CD14-positive monocyte (primary cell): Measurements from ENCODE around the gene IL1RL2. TPM values are rescaled to one million over a fixed set of nuclear protein-coding genes. Genes with fewer than 3 reads are reported as not detected.
A peak's percentile ranks its signal among the peaks of the same experiment; 100 is the strongest.

Source experiments
- DNase-seq, 3 donors: peaks; one replicate each; pipeline ENCODE4 v3.0.0-alpha.2; 2011 to 2022
- H2AFZ ChIP-seq: 2 replicates; pipeline ENCODE4 v1.6.0; 2012; ENCODE audit warnings: mild to moderate bottlenecking, low read depth, low read length, inconsistent platforms; ENCODE audit not compliant: insufficient read depth, poor library complexity, severe bottlenecking
- H3K27ac ChIP-seq, 2 donors: 1 replicate in 1 of 2; 2 replicates in 1 of 2; pipeline ENCODE4 v1.5.1; 2012 to 2013; ENCODE audit warnings: low read length in 2 of 2, control low read depth in 1 of 2, inconsistent platforms in 1 of 2, low read depth in 1 of 2, mild to moderate bottlenecking in 1 of 2
- H3K27me3 ChIP-seq, 2 donors: one replicate each; pipeline versions ENCODE4 v1.6.0 to v1.6.1; 2011 to 2013; ENCODE audit warnings: low read length in 2 of 2; ENCODE audit not compliant: control insufficient read depth in 2 of 2, insufficient read depth in 2 of 2
- H3K36me3 ChIP-seq, 2 donors: replicated peaks in 1 of 2; 1 replicate in 1 of 2; 2 replicates in 1 of 2; pipeline versions ENCODE4 v1.5.1 to v1.6.1; 2012 to 2013; ENCODE audit warnings: low read length in 2 of 2, control low read depth in 1 of 2, inconsistent platforms in 1 of 2, mild to moderate bottlenecking in 1 of 2; ENCODE audit not compliant: insufficient read depth in 2 of 2, control insufficient read depth in 1 of 2
- H3K4me1 ChIP-seq, 2 donors: 1 replicate in 1 of 2; 2 replicates in 1 of 2; pipeline versions ENCODE4 v1.5.1 to v1.6.1; 2012 to 2013; ENCODE audit warnings: low read length in 2 of 2, control low read depth in 1 of 2, inconsistent platforms in 1 of 2, mild to moderate bottlenecking in 1 of 2, moderate library complexity in 1 of 2; ENCODE audit not compliant: insufficient read depth in 2 of 2, control insufficient read depth in 1 of 2
- H3K4me2 ChIP-seq: replicated peaks from 2 replicates; pipeline ENCODE3; 2012; ENCODE audit warnings: low read length, moderate library complexity, mild to moderate bottlenecking; ENCODE audit not compliant: poor library complexity, severe bottlenecking; ENCODE audit errors: extremely low read depth
- H3K4me3 ChIP-seq, 3 experiments: fragments of 200-600 bp in 1 of 3; sonication (generic) in 1 of 3; replicated peaks in 1 of 3; 1 replicate in 2 of 3; 2 replicates in 1 of 3; pipeline ENCODE4 v1.5.1; 2011 to 2013; ENCODE audit warnings: low read length in 3 of 3, mild to moderate bottlenecking in 3 of 3, control low read depth in 2 of 3, low read depth in 2 of 3, inconsistent platforms in 1 of 3, moderate library complexity in 1 of 3
- H3K79me2 ChIP-seq: 2 replicates; pipeline ENCODE4 v1.6.0; 2012; ENCODE audit warnings: mild to moderate bottlenecking, control low read depth, inconsistent platforms, low read length, moderate library complexity; ENCODE audit not compliant: insufficient read depth
- H3K9ac ChIP-seq: 2 replicates; pipeline ENCODE4 v1.6.0; 2017; ENCODE audit warnings: low read length, mild to moderate bottlenecking; ENCODE audit not compliant: insufficient read depth, poor library complexity, severe bottlenecking
- H3K9me3 ChIP-seq, 2 donors: replicated peaks in 1 of 2; 1 replicate in 1 of 2; 2 replicates in 1 of 2; pipeline versions ENCODE4 v1.5.1 to v1.6.1; 2012 to 2013; ENCODE audit warnings: low read length in 2 of 2, control low read depth in 1 of 2; ENCODE audit not compliant: control insufficient read depth in 1 of 2, insufficient read depth in 1 of 2
- H4K20me1 ChIP-seq: 2 replicates; pipeline ENCODE4 v1.6.0; 2012; ENCODE audit warnings: mild to moderate bottlenecking, low read length, control low read depth, moderate library complexity; ENCODE audit not compliant: insufficient read depth
- H3K27ac Mint-ChIP-seq, 7 donors: one replicate each; pipeline ENCODE4 v1.8.0; 2020; ENCODE audit warnings: mild to moderate bottlenecking in 7 of 7, mixed read lengths in 7 of 7, moderate library complexity in 6 of 7, inconsistent platforms in 2 of 7
- H3K27me3 Mint-ChIP-seq, 3 donors: one replicate each; pipeline ENCODE4 v1.8.0; 2021 to 2022; ENCODE audit warnings: low read depth in 3 of 3, mild to moderate bottlenecking in 3 of 3, mixed read lengths in 3 of 3, moderate library complexity in 3 of 3, inconsistent platforms in 1 of 3
- H3K36me3 Mint-ChIP-seq, 2 donors: one replicate each; pipeline ENCODE4 v1.8.0; 2020; ENCODE audit warnings: mixed read lengths in 2 of 2, inconsistent platforms in 1 of 2, mild to moderate bottlenecking in 1 of 2
- H3K4me1 Mint-ChIP-seq: one replicate; pipeline ENCODE4 v1.8.0; 2020; ENCODE audit warnings: mild to moderate bottlenecking, mixed read lengths
- H3K4me3 Mint-ChIP-seq, 2 donors: one replicate each; pipeline ENCODE4 v1.8.0; 2020; ENCODE audit warnings: mild to moderate bottlenecking in 2 of 2, mixed read lengths in 2 of 2, moderate library complexity in 1 of 2
- H3K9me3 Mint-ChIP-seq, 7 donors: one replicate each; pipeline ENCODE4 v1.8.0; 2020 to 2022; ENCODE audit warnings: mixed read lengths in 7 of 7, mild to moderate bottlenecking in 6 of 7, moderate library complexity in 6 of 7, inconsistent platforms in 2 of 7
- CTCF ChIP-seq: fragments of 200-600 bp; IDR thresholded peaks from one replicate; pipeline ENCODE4 v1.8.0; 2022; ENCODE audit warnings: antibody characterized with exemption, mild to moderate bottlenecking
- WGBS: methylation state at CpG from one replicate; pipeline ENCODE4 v1.1.5; 2013; ENCODE audit warnings: missing lambda C conversion rate; ENCODE audit not compliant: insufficient coverage; 5-methylcytosine and 5-hydroxymethylcytosine counted together
- intact Hi-C, 2 donors: fragments of 100-400 bp; cut with micrococcal nuclease; formaldehyde crosslinking; loops; one replicate each; pipeline versions ENCODE4 v1.15.0 to v1.15.1; 2023
- polyA plus RNA-seq, 3 donors: library from polyadenylated mRNA; depleted of rRNA in 1 of 3; unstranded in 2 of 3; stranded (reverse) in 1 of 3; fragments of 300-500 nt in 2 of 3; fragments of >200 nt in 1 of 3; fragmentation: Illumina TruSeq in 2 of 3; gene quantifications; 1 replicate in 2 of 3; 2 replicates in 1 of 3; pipeline ENCODE4 v1.2.3, GENCODE V29; 2012 to 2021

The IL1RL2 gene
- polyA plus RNA-seq, 3 donors: 0.07 to 1.5 TPM; not detected in 1

DNA sequence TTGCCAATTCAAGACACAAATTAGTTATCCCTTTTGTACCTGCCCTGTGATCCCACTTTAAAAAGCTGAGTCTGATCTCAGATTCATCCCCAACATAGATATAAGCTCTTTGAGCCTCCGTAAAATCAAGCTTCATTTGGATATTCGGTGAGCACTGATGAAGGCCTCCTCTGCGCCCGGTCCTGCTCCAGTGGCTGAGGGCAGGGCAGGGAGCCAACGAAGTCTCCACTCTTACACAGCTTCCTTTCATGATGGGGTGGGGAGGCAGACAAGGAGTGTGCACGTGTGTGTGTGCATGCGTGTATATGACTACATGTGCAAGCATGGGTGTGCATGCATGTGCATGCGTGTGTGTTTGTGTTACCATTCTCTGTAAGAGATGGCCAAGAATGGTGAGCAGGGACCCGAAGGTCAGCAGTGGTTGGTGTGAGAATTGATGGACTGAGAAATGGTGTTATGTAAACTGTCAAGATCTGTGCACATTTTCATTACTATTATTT, 43.6 kb downstream of the IL1RL2 start:
- no peak overlapping the region for H3K4me3 ChIP-seq
- H3K27ac Mint-ChIP-seq: no peak overlapping the region
- peaks cover 3 to 21% of the 10 kb centered on the region in 2 donors for H3K36me3 Mint-ChIP-seq
- no peak overlapping the region for H3K27ac ChIP-seq
- WGBS: 87% methylated on average over 4 of the region's 9 CpGs
- intact Hi-C loops: no loop called here
- no peaks in the 10 kb centered on the region for H3K36me3 ChIP-seq
- H4K20me1 ChIP-seq: no peaks in the 10 kb centered on the region
- no peaks in the 10 kb centered on the region for H3K79me2 ChIP-seq
- no peak overlapping the region for H3K9ac ChIP-seq
- H3K9me3 Mint-ChIP-seq: peaks cover 0 to 6% (median 0%) of the 10 kb centered on the region in 7 donors
- no peak for TF ChIP-seq CTCF
- no peaks in the 10 kb centered on the region for H3K27me3 ChIP-seq
- peaks cover 4 to 17% (median 14%) of the 10 kb centered on the region in 3 donors for H3K27me3 Mint-ChIP-seq
- DNase-seq: no peak
- H3K4me2 ChIP-seq: no peak overlapping the region
- no peak overlapping the region for H2AFZ ChIP-seq
- H3K4me1 Mint-ChIP-seq: peaks cover 46% of the 10 kb centered on the region
- H3K9me3 ChIP-seq: no peaks in the 10 kb centered on the region
- no peak overlapping the region for H3K4me3 Mint-ChIP-seq
- H3K4me1 ChIP-seq: peaks cover 24 to 27% of the 10 kb centered on the region in 2 donors

- peaks cover 7 to 11% of the 10 kb centered on the region in 2 donors for H3K4me1 ChIP-seq
- H3K27ac ChIP-seq: no peak overlapping the region
- Mint-ChIP-seq H3K36me3 (peaks cover 2 to 17% of the 10 kb centered on the region in 2 donors), H3K4me3 (no peak overlapping the region), H3K27ac (peak overlapping the region in 1 of 7 donors; percentile 63), H3K27me3 (peaks cover 16 to 31% (median 31%) of the 10 kb centered on the region in 3 donors), H3K4me1 (peaks cover 33% of the 10 kb centered on the region), H3K9me3 (peaks cover 0 to 6% (median 0%) of the 10 kb centered on the region in 7 donors)
- H4K20me1 ChIP-seq: no peaks in the 10 kb centered on the region
- WGBS: 94% methylated on average over 3 of the region's 11 CpGs
- H3K36me3 ChIP-seq: no peaks in the 10 kb centered on the region
- H3K79me2 ChIP-seq: no peaks in the 10 kb centered on the region
- no peak overlapping the region for H2AFZ ChIP-seq
- intact Hi-C loops: no loop called here
- H3K4me3 ChIP-seq: no peak overlapping the region
- no peak for DNase-seq
- peaks cover 3 to 12% of the 10 kb centered on the region in 2 donors for H3K27me3 ChIP-seq
- no peak for TF ChIP-seq CTCF
- no peaks in the 10 kb centered on the region for H3K9me3 ChIP-seq
- no peak overlapping the region for H3K4me2 ChIP-seq
- H3K9ac ChIP-seq: no peak overlapping the region
Measured at GRCh38 chr2:102233132-102233884, 46.5 kb downstream of the IL1RL2 start.
